Prostate gland (tissue), 2 donors: ENCODE results near the gene SEMA6D.

ENCODE experiments used
- CTCF ChIP-seq, 4 experiments: fragments of 200-600 bp in 2 of 4; fragments of 450-650 bp in 2 of 4; sonication (generic) in 2 of 4; IDR thresholded peaks; 1 replicate in 3 of 4; 2 replicates in 1 of 4; pipeline ENCODE4 v1.5.1; 2016 to 2019; ENCODE audit warnings: antibody characterized with exemption in 4 of 4, mild to moderate bottlenecking in 2 of 4, moderate library complexity in 2 of 4
- POLR2A ChIP-seq: fragments of 450-650 bp; IDR thresholded peaks from one replicate; pipeline ENCODE4 v1.6.1; 2016; ENCODE audit warnings: antibody characterized with exemption, mild to moderate bottlenecking
- POLR2AphosphoS5 ChIP-seq: sonication (generic); formaldehyde crosslinking; IDR thresholded peaks from one replicate; pipeline ENCODE4 v1.6.1; 2017; ENCODE audit warnings: antibody characterized with exemption

- no peak for TF ChIP-seq CTCF (IDR thresholded peaks at IDR 0.05)
- TF ChIP-seq POLR2A = no peak
- no peak for TF ChIP-seq POLR2AphosphoS5
Measured at GRCh38 chr15:47728426-47728825, 11.1 kb downstream of the SEMA6D start.
